KBM-7 (cell line): ENCODE results near the gene GRIA3.
"Not testable (repeated sequence)": the region's sequence is repeated elsewhere in the genome, so short reads cannot be mapped to it uniquely, and the experiment has no call there.

Source experiments
- DNase-seq: peaks from one replicate; pipeline ENCODE4 v3.0.0-alpha.2; 2015
- in situ Hi-C: fragments of 300-500 bp; cut with MboI; formaldehyde crosslinking; loops from 2 replicates; pipeline ENCODE4 v1.14.3; 2020; ENCODE audit warnings: low sequenced_read_pairs, low pct_unique_long_range_greater_than_20kb, mixed read lengths

The GRIA3 gene

DNA sequence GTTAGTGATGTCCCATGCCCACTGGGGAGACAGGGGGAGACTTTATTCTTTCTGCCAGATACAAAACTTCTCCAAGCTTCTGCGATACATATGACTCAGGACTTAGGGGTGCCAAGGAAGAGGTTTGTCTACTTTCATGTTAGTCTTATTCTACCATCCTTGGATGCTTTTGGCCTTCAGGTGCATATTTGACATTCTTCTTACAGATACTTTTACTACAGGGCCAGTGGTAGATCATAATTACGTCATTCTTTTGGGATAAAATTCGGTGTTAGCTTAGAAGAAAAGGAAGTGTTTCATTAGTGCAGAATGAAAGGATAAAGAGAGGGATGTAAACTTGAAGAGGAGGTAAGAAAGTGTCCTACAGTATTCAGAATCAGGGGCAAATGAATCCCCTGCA lies 303.6 kb downstream of the GRIA3 start:
- no peak for DNase-seq
- in situ Hi-C loops: no loop called here

DNA sequence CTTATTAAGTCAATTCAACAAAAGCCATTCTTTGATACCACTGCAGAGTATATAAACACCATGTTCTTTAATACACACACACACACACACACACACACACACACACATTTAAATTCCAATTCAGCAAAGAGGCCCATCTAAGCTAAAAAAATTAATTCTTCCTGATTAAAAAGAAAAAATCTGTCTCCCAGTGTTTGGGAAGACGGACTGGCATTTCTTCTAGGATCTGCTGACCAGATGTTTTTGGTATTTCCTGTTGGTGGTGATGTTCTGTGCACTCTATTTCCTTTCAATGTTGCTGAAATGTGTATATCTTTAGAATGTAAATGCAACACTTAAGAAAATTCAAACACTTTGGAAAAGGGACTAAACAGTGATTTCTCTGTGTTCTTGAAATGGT lies 304.9 kb downstream of the GRIA3 start:
- in situ Hi-C loops: no loop called here
- no peak for DNase-seq

DNA sequence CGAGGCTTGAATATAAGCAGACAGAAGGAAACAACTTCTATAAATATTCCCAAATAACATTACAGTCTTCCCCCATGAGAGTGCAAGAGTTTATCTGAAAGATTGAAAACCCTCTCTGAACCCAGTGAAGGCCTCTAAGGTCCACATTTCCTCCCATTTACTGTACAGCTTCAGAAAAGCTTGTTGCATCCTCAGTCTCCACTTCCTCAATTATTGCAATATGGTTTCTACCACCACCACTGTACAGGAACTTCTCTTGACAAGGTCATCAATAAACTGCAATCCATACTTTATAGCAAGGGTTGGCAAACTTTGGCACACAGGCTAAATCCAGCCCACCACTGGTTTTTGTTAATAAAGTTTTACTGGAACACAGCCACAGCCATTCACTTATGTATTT lies 309.8 kb downstream of the GRIA3 start:
- no peak for DNase-seq
- in situ Hi-C loops: no loop called here

DNA sequence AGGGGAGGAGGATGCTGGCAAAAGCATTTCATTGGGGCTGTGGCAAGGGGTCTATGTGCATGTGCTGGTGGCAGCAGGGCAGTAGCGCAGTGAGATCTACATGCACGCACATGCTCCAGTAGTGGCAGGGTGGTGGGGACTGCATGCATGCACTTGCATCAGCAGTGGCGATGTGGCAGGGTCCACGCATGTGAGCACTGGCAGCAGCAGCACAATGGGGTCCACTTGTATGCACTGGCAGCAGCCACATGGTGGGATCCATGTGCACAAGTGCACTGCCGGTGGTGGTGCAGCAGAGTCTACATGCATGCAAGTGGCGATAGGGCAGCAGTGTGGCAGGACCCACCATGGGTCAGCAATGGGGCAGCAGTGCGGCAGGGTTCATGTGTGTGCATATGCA lies 315.7 kb downstream of the GRIA3 start:
- in situ Hi-C loops: no loop called here
- DNase-seq: no peak

DNA sequence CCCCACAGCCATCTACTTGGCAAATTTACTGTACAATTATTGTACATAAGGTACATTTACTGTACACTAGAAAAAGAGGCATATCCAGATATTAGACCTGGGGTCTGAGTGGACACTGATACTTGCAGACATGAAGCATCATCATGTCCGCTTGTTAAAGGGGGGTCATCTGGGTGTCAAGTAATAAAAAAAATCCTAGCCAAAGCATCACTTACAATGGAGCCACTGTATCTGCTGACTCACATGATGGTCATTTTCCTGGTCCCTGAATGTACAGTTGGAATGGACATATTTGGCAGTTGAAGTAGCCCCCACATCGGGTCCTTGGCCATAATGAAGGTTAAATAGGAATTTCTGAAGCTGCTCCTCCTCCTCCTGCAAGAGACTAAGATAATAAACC lies 320.0 kb downstream of the GRIA3 start:
- no peak for DNase-seq
- in situ Hi-C loops: no loop called here

GRCh38 chrX:123504630-123505270 lies 320.7 kb downstream of the GRIA3 start:
- in situ Hi-C loops: no loop called here

DNA sequence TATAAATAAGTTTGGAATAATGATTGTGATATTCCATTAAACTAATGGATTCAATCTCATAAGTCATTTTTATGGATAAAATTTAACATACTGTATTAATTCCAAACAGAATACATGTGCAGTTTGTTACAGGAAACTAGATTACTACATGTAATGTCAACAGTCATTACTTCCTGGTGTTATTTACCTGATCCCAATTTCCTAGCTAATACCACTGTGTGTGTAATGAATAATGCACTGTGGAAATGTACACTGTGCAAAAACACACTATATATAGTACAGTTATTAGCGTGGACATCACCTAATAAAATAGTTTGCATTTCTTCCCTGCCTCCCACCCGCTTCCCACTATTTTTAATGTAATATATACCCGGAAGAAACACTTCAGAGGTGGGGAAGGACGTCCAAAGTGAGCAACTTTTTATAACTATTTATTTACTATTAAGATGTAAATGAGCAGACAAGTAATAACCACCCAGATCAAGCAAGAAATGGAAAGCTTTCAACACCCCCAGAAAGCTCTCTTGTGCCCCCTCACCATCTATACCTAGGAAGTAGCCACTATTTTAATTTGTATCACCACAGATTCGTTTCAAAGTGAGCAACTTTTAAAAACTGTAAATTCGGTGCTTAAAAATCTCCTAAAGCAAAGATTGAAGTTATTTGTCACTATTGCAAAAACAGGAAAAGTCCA lies 329.7 kb downstream of the GRIA3 start:
- no peak for DNase-seq
- in situ Hi-C loops: no loop called here

More at GRCh38 chrX:123504630-123505270, 320.7 kb downstream of the GRIA3 start:
- DNase-seq: no peak

- DNase-seq, in situ Hi-C loops: not testable (repeated sequence)
Observed at GRCh38 chrX:123514279-123514640, 330.2 kb downstream of the GRIA3 start.

DNA sequence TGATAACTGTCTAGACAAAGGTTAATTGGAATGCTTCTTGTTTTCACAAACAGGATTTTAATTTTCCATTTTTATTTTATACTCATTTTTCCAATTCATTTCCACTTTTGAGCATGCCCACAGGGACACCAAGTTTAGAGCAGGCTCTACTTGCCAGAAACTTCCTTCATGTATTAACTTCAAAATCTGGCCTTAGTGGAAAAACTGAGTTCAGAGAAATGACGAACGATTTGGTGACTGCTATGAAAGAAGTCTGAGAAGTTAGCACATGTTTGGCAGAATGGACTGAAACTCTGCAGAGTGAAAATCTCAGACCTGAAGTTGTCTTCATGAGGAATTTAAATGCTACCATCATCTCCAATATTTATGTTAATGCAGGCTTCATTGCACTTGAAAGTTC lies 334.7 kb downstream of the GRIA3 start:
- DNase-seq: no peak
- in situ Hi-C loops: no loop called here

GRCh38 chrX:123525123-123525725 lies 341.1 kb downstream of the GRIA3 start:
- no peak for DNase-seq
- in situ Hi-C loops: no loop called here

- DNase-seq, in situ Hi-C loops: not testable (repeated sequence)
Observed at GRCh38 chrX:123530726-123531125, 346.6 kb downstream of the GRIA3 start.
